ENCODE measurements around the gene PKNOX1.
"Not testable (repeated sequence)": the region's sequence is repeated elsewhere in the genome, so short reads cannot be mapped to it uniquely, and the experiment has no call there.

Gene PKNOX1

GRCh38 chr21:42973991-42974831 lies at the start of gene PKNOX1:
TSS of gene PKNOX1 (plus strand) at chr21:42974562. CDS start at chr21:43004382, 29,820 bp downstream.
- peak; percentile 94 to 99 for DNase-seq (ENCODE audit: low read depth in 1 of 2, low spot score in 1 of 2)

- no peak for DNase-seq (ENCODE audit: low read depth in 1 of 2, low spot score in 1 of 2)
Observed at GRCh38 chr21:42925114-42925926, 49.0 kb upstream of the PKNOX1 start, which contains the start of gene ERVH48-1. TSS of gene ERVH48-1 (minus strand) at chr21:42925630. CDS start at chr21:42919006, 6,624 bp downstream.

GRCh38 chr21:42927474-42928200 lies 46.7 kb upstream of the PKNOX1 start:
- not testable (repeated sequence) for DNase-seq (ENCODE audit: low read depth in 1 of 2, low spot score in 1 of 2)

- no peak for DNase-seq (ENCODE audit: low read depth in 1 of 2, low spot score in 1 of 2)
Observed at GRCh38 chr21:42929969-42930368, 44.4 kb upstream of the PKNOX1 start.

- no peak for DNase-seq (ENCODE audit: low read depth in 1 of 2, low spot score in 1 of 2)
Observed at GRCh38 chr21:42931560-42932235, 42.7 kb upstream of the PKNOX1 start.

GRCh38 chr21:42932378-42933136 lies 41.8 kb upstream of the PKNOX1 start:
- DNase-seq (ENCODE audit: low read depth in 1 of 2, low spot score in 1 of 2): not testable (repeated sequence)

- DNase-seq (ENCODE audit: low read depth in 1 of 2, low spot score in 1 of 2): not testable (repeated sequence)
Observed at GRCh38 chr21:42933137-42933970, 41.0 kb upstream of the PKNOX1 start.

GRCh38 chr21:42933973-42934372 lies 40.4 kb upstream of the PKNOX1 start:
- not testable (repeated sequence) for DNase-seq (ENCODE audit: low read depth in 1 of 2, low spot score in 1 of 2)

GRCh38 chr21:42936360-42936759 lies 38.0 kb upstream of the PKNOX1 start:
- not testable (repeated sequence) for DNase-seq (ENCODE audit: low read depth in 1 of 2, low spot score in 1 of 2)

- not testable (repeated sequence) for DNase-seq (ENCODE audit: low read depth in 1 of 2, low spot score in 1 of 2)
Observed at GRCh38 chr21:42937034-42937940, 37.1 kb upstream of the PKNOX1 start.

GRCh38 chr21:42937960-42938605 lies 36.3 kb upstream of the PKNOX1 start:
- DNase-seq (ENCODE audit: low read depth in 1 of 2, low spot score in 1 of 2): no peak

- DNase-seq (ENCODE audit: low read depth in 1 of 2, low spot score in 1 of 2): not testable (repeated sequence)
Observed at GRCh38 chr21:42938606-42938995, 35.8 kb upstream of the PKNOX1 start.

GRCh38 chr21:42939582-42940413 lies 34.6 kb upstream of the PKNOX1 start:
- no peak for DNase-seq (ENCODE audit: low read depth in 1 of 2, low spot score in 1 of 2)

- DNase-seq (ENCODE audit: low read depth in 1 of 2, low spot score in 1 of 2): no peak
Observed at GRCh38 chr21:42941696-42942085, 32.7 kb upstream of the PKNOX1 start.

GRCh38 chr21:42942244-42942643 lies 32.1 kb upstream of the PKNOX1 start:
- no peak for DNase-seq (ENCODE audit: low read depth in 1 of 2, low spot score in 1 of 2)

GRCh38 chr21:42949094-42949755 lies 25.1 kb upstream of the PKNOX1 start:
- DNase-seq (ENCODE audit: low read depth in 1 of 2, low spot score in 1 of 2): not testable (repeated sequence)
